ENCODE measurements around the gene SLC48A1. TPM values are rescaled to one million over a fixed set of nuclear protein-coding genes. Genes with fewer than 3 reads are reported as not detected.
A peak's percentile ranks its signal among the peaks of the same experiment; 100 is the strongest.

Gene SLC48A1
- total and polyA plus RNA-seq, 8 donors, result 2.3 to 29.0 (median 13.7) TPM

- H3K27me3 ChIP-seq, result no peaks in the 10 kb centered on the region
- no peak for DNase-seq
- WGBS, 5 donors, result 53 to 67% (median 66%) methylated on average over 4 to 5 of the region's 5 CpGs
- intact Hi-C loops (cut with DNase I; ENCODE audit: low total_unique reads), result no loop called here
- H3K4me1 ChIP-seq, result peaks cover 41 to 80% (median 71%) of the 10 kb centered on the region in 4 donors
- no peak overlapping the region for H3K4me3 ChIP-seq
- peaks cover 0 to 15% (median 8%) of the 10 kb centered on the region in 4 donors for H3K36me3 ChIP-seq
- H3K9me3 ChIP-seq, result no peaks in the 10 kb centered on the region
- TF ChIP-seq POLR2AphosphoS5 (IDR thresholded peaks at IDR 0.05) (no peak), EP300 (IDR thresholded peaks at IDR 0.05) (no peak)
- H3K27ac ChIP-seq, result peak overlapping the region in 4 of 5 donors; percentile 59 to 73 (median 70)
Observed at GRCh38 chr12:47776471-47777143, 3.6 kb downstream of the SLC48A1 start.

DNA sequence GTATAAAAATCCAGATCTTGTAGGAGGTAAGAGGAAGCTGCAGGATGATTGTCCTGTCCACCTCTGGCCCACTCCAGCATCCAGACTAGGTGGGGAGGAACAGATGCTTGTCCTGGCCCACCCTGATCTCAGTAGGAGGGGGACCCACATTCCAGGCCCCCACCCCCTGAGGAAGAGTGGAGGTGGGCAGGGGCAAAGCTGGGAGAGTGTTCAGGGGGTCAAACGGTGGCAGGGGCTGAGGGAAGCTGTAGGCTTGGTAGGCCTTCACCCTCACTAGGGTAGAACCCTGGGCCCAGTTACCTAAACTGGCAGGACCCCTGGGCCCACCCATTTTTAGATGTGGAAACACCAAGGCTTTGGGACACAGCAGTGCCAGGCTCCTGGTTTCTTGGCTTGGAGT lies 4.1 kb downstream of the SLC48A1 start:
- Histone ChIP-seq H3K4me3 (no peak overlapping the region), H3K27ac (peak overlapping the region in 4 of 5 donors; percentile 59 to 73 (median 70)), H3K36me3 (peaks cover 0 to 21% (median 14%) of the 10 kb centered on the region in 4 donors), H3K9me3 (no peaks in the 10 kb centered on the region), H3K4me1 (peaks cover 41 to 81% (median 72%) of the 10 kb centered on the region in 4 donors), H3K27me3 (no peaks in the 10 kb centered on the region)
- intact Hi-C loops (cut with DNase I; ENCODE audit: low total_unique reads), result no loop called here
- no peak for DNase-seq
- WGBS, 5 donors, result 56 to 86% (median 67%) methylated on average over 1 of the region's 1 CpG
- TF ChIP-seq POLR2AphosphoS5 (IDR thresholded peaks at IDR 0.05) (no peak), EP300 (IDR thresholded peaks at IDR 0.05) (no peak), POLR2A (IDR thresholded peaks at IDR 0.05) (no peak)
- TF ChIP-seq, protein P1, sequence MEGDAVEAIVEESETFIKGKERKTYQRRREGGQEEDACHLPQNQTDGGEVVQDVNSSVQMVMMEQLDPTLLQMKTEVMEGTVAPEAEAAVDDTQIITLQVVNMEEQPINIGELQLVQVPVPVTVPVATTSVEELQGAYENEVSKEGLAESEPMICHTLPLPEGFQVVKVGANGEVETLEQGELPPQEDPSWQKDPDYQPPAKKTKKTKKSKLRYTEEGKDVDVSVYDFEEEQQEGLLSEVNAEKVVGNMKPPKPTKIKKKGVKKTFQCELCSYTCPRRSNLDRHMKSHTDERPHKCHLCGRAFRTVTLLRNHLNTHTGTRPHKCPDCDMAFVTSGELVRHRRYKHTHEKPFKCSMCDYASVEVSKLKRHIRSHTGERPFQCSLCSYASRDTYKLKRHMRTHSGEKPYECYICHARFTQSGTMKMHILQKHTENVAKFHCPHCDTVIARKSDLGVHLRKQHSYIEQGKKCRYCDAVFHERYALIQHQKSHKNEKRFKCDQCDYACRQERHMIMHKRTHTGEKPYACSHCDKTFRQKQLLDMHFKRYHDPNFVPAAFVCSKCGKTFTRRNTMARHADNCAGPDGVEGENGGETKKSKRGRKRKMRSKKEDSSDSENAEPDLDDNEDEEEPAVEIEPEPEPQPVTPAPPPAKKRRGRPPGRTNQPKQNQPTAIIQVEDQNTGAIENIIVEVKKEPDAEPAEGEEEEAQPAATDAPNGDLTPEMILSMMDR (IDR thresholded peaks at IDR 0.05), result no peak

- intact Hi-C loops (cut with DNase I; ENCODE audit: low total_unique reads), result no loop called here
- Histone ChIP-seq H3K27me3 (no peaks in the 10 kb centered on the region), H3K27ac (peak overlapping the region; percentile 9 to 73 (median 70)), H3K4me1 (peaks cover 41 to 77% (median 72%) of the 10 kb centered on the region in 4 donors), H3K9me3 (no peaks in the 10 kb centered on the region), H3K36me3 (peaks cover under 1 to 29% (median 21%) of the 10 kb centered on the region in 4 donors), H3K4me3 (no peak overlapping the region)
- 32 to 55% (median 46%) methylated on average over 7 to 9 of the region's 9 CpGs for WGBS, 5 donors
- DNase-seq, result peak in 1 of 2 donors; percentile 67
- TF ChIP-seq POLR2AphosphoS5 (IDR thresholded peaks at IDR 0.05) (no peak), EP300 (IDR thresholded peaks at IDR 0.05) (no peak), POLR2A (IDR thresholded peaks at IDR 0.05) (no peak)
- TF ChIP-seq, protein P1 (IDR thresholded peaks at IDR 0.05), result no peak
Observed at GRCh38 chr12:47777741-47778558, 4.9 kb downstream of the SLC48A1 start.

DNA sequence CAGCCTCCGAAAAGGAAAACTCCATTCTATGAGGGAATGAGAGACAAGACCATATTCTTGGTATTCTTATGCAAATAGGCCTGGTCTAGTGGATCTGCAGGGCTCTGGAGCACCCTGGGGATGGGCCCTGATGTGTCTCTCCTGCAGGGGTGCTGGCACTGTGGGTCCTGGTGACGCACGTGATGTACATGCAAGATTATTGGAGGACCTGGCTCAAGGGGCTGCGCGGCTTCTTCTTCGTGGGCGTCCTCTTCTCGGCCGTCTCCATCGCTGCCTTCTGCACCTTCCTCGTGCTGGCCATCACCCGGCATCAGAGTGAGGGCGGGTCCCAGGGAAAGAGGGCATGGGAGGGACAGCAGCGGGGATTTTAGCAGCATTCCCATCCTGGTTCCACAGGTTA lies 5.8 kb downstream of the SLC48A1 start:
- no peak overlapping the region for H3K4me3 ChIP-seq
- no peak overlapping the region for H3K27ac ChIP-seq
- no peaks in the 10 kb centered on the region for H3K27me3 ChIP-seq
- intact Hi-C loops (cut with DNase I; ENCODE audit: low total_unique reads), result no loop called here
- H3K4me1 ChIP-seq, result peaks cover 39 to 73% (median 67%) of the 10 kb centered on the region in 4 donors
- DNase-seq, result no peak
- 46 to 56% (median 54%) methylated on average over 14 of the region's 14 CpGs for WGBS, 5 donors
- H3K36me3 ChIP-seq, result peaks cover 10 to 38% (median 30%) of the 10 kb centered on the region in 4 donors
- no peaks in the 10 kb centered on the region for H3K9me3 ChIP-seq
- TF ChIP-seq, protein P1 (IDR thresholded peaks at IDR 0.05), result no peak
- no peak for TF ChIP-seq EP300 (IDR thresholded peaks at IDR 0.05)
- no peak for TF ChIP-seq POLR2AphosphoS5 (IDR thresholded peaks at IDR 0.05)
- no peak for TF ChIP-seq POLR2A (IDR thresholded peaks at IDR 0.05)
